Tibial artery (tissue), 4 donors: ENCODE data around the gene CPEB3.

ENCODE experiments used
- DNase-seq, 2 donors: peaks; one replicate each; pipeline ENCODE4 v3.0.0-alpha.2; 2019
- H3K27ac ChIP-seq, 2 donors: fragments of 200-600 bp; sonication (generic) in 1 of 2; 1 replicate in 1 of 2; 2 replicates in 1 of 2; pipeline ENCODE4 v1.5.1; 2018 to 2019; ENCODE audit warnings: mild to moderate bottlenecking in 1 of 2
- H3K27me3 ChIP-seq, 2 donors: fragments of 200-600 bp; sonication (generic) in 1 of 2; one replicate each; pipeline versions ENCODE4 v1.5.1 to v1.6.0; 2016 to 2019
- H3K36me3 ChIP-seq, 3 donors: fragments of 200-600 bp; sonication (generic) in 2 of 3; one replicate each; pipeline ENCODE4 v1.5.1; 2016 to 2019; ENCODE audit warnings: mild to moderate bottlenecking in 2 of 3
- H3K4me1 ChIP-seq, 4 donors: fragments of 200-600 bp; sonication (generic) in 2 of 4; 1 replicate in 3 of 4; 2 replicates in 1 of 4; pipeline ENCODE4 v1.5.1; 2016 to 2019
- H3K4me3 ChIP-seq, 2 donors: fragments of 200-600 bp; sonication (generic) in 1 of 2; 1 replicate in 1 of 2; 2 replicates in 1 of 2; pipeline ENCODE4 v1.5.1; 2018 to 2019; ENCODE audit warnings: mild to moderate bottlenecking in 2 of 2
- H3K9me3 ChIP-seq, 3 donors: fragments of 200-600 bp; sonication (generic) in 1 of 3; one replicate each; pipeline ENCODE4 v1.5.1; 2016 to 2019
- CTCF ChIP-seq, 2 experiments: fragments of 200-600 bp in 1 of 2; fragments of 450-650 bp in 1 of 2; IDR thresholded peaks; one replicate each; pipeline ENCODE4 v1.5.1; 2017 to 2019; ENCODE audit warnings: antibody characterized with exemption in 2 of 2, mild to moderate bottlenecking in 1 of 2, moderate library complexity in 1 of 2
- intact Hi-C: fragments of 100-400 bp; cut with DNase I; formaldehyde crosslinking; loops from one replicate; pipeline ENCODE4 v1.15.0; 2023; ENCODE audit warnings: low total_unique reads

CPEB3 gene

GRCh38 chr10:92011560-92012214, 279.2 kb downstream of the CPEB3 start:
- Histone ChIP-seq H3K27ac (no peak overlapping the region), H3K9me3 (no peaks in the 10 kb centered on the region), H3K27me3 (no peaks in the 10 kb centered on the region), H3K36me3 (peaks cover 57 to 66% (median 66%) of the 10 kb centered on the region in 3 donors), H3K4me1 (no peaks in the 10 kb centered on the region), H3K4me3 (no peak overlapping the region)
- intact Hi-C loops: no loop called here
- DNase-seq: no peak
- TF ChIP-seq CTCF (IDR thresholded peaks at IDR 0.05): no peak

GRCh38 chr10:92010047-92010735, 280.7 kb downstream of the CPEB3 start:
- Histone ChIP-seq H3K27me3 (no peaks in the 10 kb centered on the region), H3K9me3 (no peaks in the 10 kb centered on the region), H3K36me3 (peaks cover 48 to 60% (median 60%) of the 10 kb centered on the region in 3 donors), H3K4me1 (no peaks in the 10 kb centered on the region), H3K4me3 (no peak overlapping the region), H3K27ac (no peak overlapping the region)
- intact Hi-C loops: no loop called here
- no peak for DNase-seq
- no peak for TF ChIP-seq CTCF (IDR thresholded peaks at IDR 0.05)

- intact Hi-C loops: no loop called here
- no peak for TF ChIP-seq CTCF (IDR thresholded peaks at IDR 0.05)
- no peaks in the 10 kb centered on the region for H3K9me3 ChIP-seq
- H3K4me3 ChIP-seq: no peak overlapping the region
- no peaks in the 10 kb centered on the region for H3K4me1 ChIP-seq
- peaks cover 52 to 53% (median 52%) of the 10 kb centered on the region in 3 donors for H3K36me3 ChIP-seq
- no peak overlapping the region for H3K27ac ChIP-seq
- DNase-seq: no peak
- H3K27me3 ChIP-seq: no peaks in the 10 kb centered on the region
These were observed 281.4 kb downstream of the CPEB3 start for GRCh38 chr10:92009445-92009844.

GRCh38 chr10:92005978-92006377, 284.9 kb downstream of the CPEB3 start:
- H3K4me3 ChIP-seq: no peak overlapping the region
- peaks cover 38 to 42% (median 39%) of the 10 kb centered on the region in 3 donors for H3K36me3 ChIP-seq
- intact Hi-C loops: no loop called here
- no peak overlapping the region for H3K27ac ChIP-seq
- no peak for TF ChIP-seq CTCF (IDR thresholded peaks at IDR 0.05)
- no peaks in the 10 kb centered on the region for H3K9me3 ChIP-seq
- no peaks in the 10 kb centered on the region for H3K4me1 ChIP-seq
- H3K27me3 ChIP-seq: no peaks in the 10 kb centered on the region
- DNase-seq: no peak

GRCh38 chr10:92003258-92003657, 287.6 kb downstream of the CPEB3 start:
- Histone ChIP-seq H3K36me3 (peaks cover 24 to 48% (median 41%) of the 10 kb centered on the region in 3 donors), H3K4me1 (no peaks in the 10 kb centered on the region), H3K4me3 (no peak overlapping the region), H3K9me3 (no peaks in the 10 kb centered on the region), H3K27ac (no peak overlapping the region), H3K27me3 (no peaks in the 10 kb centered on the region)
- no peak for TF ChIP-seq CTCF (IDR thresholded peaks at IDR 0.05)
- DNase-seq: no peak
- intact Hi-C loops: no loop called here
